SK-N-MC (cell line): ENCODE results near the gene KRTAP5-6.

Experiments
- DNase-seq: peaks from one replicate; pipeline ENCODE4 v3.0.0-alpha.2; 2011; ENCODE audit warnings: low read depth, low spot score
- H3K27ac ChIP-seq: fragments of 200-600 bp; sonication (generic); 2 replicates; pipeline ENCODE4 v1.5.1; 2016; ENCODE audit warnings: mixed run types
- H3K36me3 ChIP-seq: fragments of 200-600 bp; sonication (generic); 2 replicates; pipeline ENCODE4 v1.6.1; 2017; ENCODE audit warnings: antibody characterized with exemption, low read length, mixed read lengths; ENCODE audit not compliant: insufficient read depth
- H3K4me3 ChIP-seq: fragments of 200-600 bp; sonication (generic); 2 replicates; pipeline ENCODE4 v1.5.1; 2016
- H3K9ac ChIP-seq: fragments of 200-600 bp; sonication (generic); 2 replicates; pipeline ENCODE4 v1.8.0; 2017; ENCODE audit warnings: mixed run types, mixed read lengths; ENCODE audit not compliant: insufficient read length
- H3K9me3 ChIP-seq: fragments of 200-600 bp; sonication (generic); 2 replicates; pipeline ENCODE4 v1.6.1; 2017; ENCODE audit warnings: low read depth, mild to moderate bottlenecking, antibody characterized with exemption, low read length, moderate library complexity, mixed read lengths
- EZH2 ChIP-seq: fragments of 200-600 bp; sonication (generic); IDR thresholded peaks from one replicate; pipeline ENCODE4 v1.6.1; 2017; ENCODE audit warnings: antibody characterized with exemption
- FOXP2 ChIP-seq: optimal IDR thresholded peaks from 2 replicates; pipeline ENCODE3; 2011; ENCODE audit warnings: mild to moderate bottlenecking, moderate library complexity; ENCODE audit not compliant: insufficient read depth; ENCODE audit errors: extremely low read length, control extremely low read depth
- POLR2AphosphoS5 ChIP-seq: IDR thresholded peaks from 2 replicates; pipeline ENCODE4 v1.6.1; 2012; ENCODE audit warnings: mild to moderate bottlenecking, low read depth, low read length, borderline replicate concordance

KRTAP5-6 gene

DNA sequence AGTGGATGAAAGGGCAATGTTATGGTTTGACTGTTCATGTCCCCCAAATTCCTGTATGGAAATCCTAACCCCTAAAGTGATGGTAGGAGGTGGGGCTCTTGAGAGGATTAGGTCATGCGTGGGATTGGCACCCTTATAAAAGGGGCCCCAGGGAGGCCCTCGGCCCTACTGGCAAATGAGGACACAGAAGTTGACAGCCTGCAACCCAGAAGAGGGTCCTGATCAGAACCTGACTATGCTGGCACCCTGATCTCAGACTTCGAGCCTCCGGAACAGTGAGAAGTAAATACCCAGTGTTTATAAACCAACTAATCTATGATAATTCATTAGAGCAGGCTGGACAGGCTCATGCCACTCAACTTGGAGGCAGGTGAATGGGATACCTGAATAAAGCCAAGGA, 44.7 kb downstream of the KRTAP5-6 start:
- Histone ChIP-seq H3K9me3 (no peaks in the 10 kb centered on the region), H3K9ac (no peak overlapping the region), H3K36me3 (no peaks in the 10 kb centered on the region), H3K27ac (no peak overlapping the region), H3K4me3 (no peak overlapping the region)
- DNase-seq: no peak
- TF ChIP-seq EZH2: no peak
- TF ChIP-seq POLR2AphosphoS5: no peak

DNA sequence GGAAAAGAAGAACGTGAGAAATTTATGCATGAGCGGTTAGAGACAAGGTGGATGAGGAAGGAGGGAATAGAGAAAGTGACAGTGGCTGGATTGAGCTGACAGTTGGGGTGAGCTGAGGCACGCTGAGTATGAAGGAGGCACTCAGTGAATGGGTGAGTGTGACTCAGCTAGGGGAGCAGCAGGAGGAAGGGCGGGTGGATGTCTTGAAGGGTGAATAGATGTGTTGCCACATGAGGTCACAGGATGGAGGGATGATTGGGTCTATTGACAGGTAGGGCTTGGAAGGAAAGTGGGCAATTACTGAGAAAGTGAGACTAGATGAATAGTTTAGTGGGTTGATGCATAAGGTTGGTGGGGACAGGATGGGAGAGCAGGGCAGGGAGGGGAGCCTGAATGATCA, 45.4 kb downstream of the KRTAP5-6 start:
- no peak for TF ChIP-seq FOXP2
- TF ChIP-seq EZH2: no peak
- TF ChIP-seq POLR2AphosphoS5: no peak
- no peak for DNase-seq
- H3K9ac ChIP-seq: no peak overlapping the region
- no peak overlapping the region for H3K4me3 ChIP-seq
- no peaks in the 10 kb centered on the region for H3K9me3 ChIP-seq
- no peaks in the 10 kb centered on the region for H3K36me3 ChIP-seq
- no peak overlapping the region for H3K27ac ChIP-seq

DNA sequence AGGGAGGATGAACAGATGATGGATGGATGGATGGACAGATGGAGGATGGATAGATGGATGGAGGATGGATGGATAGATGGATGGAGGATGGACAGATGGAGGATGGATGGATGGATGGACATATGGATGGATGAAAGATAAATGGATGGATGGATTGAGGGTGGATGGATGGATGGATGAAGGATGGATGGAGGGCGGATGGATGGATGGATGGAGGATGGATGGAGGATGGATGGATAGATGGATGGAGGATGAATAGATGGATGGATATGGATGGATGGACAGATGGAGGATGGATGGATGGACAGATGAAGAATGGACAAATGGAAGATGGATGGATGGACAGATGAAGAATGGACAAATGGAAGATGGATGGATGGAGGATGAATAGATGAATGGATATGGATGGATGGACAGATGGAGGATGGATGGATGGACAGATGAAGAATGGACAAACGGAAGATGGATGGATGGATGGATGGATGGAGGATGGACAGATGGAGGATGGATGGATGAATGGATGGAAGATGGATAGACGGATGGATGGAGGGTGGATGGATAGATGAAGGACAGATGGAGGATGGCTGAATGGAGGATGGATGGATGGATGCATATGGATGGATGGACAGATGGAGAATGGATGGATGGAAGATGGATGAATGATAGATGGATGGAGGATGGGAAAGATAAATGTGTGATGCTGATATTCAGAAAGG, 46.0 kb downstream of the KRTAP5-6 start:
- H3K9ac ChIP-seq: no peak overlapping the region
- DNase-seq: no peak
- H3K9me3 ChIP-seq: no peaks in the 10 kb centered on the region
- TF ChIP-seq FOXP2 (no peak), EZH2 (no peak), POLR2AphosphoS5 (no peak)
- no peaks in the 10 kb centered on the region for H3K36me3 ChIP-seq
- H3K4me3 ChIP-seq: no peak overlapping the region
- H3K27ac ChIP-seq: no peak overlapping the region

DNA sequence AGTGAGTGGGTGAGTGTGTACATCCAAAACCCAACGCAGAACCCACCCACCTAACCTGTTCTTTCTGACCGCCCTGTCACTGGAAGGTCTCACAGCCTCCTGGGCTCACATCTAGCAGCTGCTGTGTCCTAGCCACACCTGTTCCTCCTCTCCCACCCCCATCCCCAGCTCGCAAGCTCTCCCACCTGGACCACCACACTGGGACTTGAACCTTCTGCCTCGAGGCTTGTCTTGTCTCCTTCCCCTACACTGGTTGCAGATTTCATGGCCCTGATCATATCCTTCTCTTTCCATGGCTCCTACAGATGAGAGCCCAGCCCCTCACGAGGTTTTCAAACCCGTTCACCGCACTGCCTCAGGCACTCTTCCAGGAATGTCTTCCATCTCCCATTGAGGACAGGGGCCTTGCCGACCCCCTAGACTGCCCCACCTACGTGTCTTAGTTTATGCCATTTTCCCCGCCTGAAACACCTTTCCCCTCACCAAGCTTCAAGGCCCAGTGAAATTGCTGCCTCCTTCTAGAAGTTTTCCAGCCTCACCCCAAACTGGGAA, 46.7 kb downstream of the KRTAP5-6 start:
- no peaks in the 10 kb centered on the region for H3K9me3 ChIP-seq
- H3K4me3 ChIP-seq: no peak overlapping the region
- H3K36me3 ChIP-seq: no peaks in the 10 kb centered on the region
- DNase-seq: no peak
- H3K27ac ChIP-seq: no peak overlapping the region
- TF ChIP-seq EZH2 (no peak), FOXP2 (no peak), POLR2AphosphoS5 (no peak)
- no peak overlapping the region for H3K9ac ChIP-seq

DNA sequence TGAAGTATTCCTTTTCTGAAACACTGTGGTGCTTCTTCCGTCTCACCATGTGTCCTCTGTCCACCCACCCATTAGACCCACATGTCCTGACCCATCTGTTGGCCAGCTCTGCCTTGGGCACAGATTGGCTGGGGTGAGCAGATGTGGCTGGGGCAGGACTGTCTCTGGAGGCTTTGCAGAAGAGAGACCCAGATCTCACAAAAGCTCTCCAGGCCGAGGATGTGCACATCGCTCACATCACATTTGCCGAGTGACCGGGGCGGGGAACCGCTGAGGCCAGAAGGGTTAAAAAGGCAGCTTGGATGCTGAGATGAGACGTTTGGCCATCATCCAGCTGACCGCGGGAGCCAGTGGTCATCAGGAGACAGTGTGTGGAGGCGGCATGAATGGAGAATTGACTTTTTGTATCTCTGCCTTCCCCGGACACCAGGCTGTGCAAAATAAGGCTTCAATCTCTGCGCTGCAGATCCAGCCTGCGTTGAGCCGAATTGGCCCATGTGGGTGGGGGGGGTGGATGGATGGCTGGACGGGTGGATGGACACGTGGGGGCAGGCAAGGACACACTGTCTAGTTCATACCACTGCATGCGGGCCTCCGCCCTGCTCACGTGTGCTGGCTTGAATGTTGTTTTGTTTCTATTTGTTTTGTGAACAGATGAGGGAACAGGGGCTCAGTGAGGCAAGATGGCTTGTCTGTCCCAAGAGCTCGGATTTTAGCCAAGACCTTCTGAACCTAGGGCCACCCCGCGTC, 47.3 kb downstream of the KRTAP5-6 start:
- no peak overlapping the region for H3K9ac ChIP-seq
- TF ChIP-seq EZH2 (no peak), FOXP2 (no peak), POLR2AphosphoS5 (no peak)
- no peak overlapping the region for H3K4me3 ChIP-seq
- no peak overlapping the region for H3K27ac ChIP-seq
- no peaks in the 10 kb centered on the region for H3K9me3 ChIP-seq
- no peaks in the 10 kb centered on the region for H3K36me3 ChIP-seq
- DNase-seq: no peak

DNA sequence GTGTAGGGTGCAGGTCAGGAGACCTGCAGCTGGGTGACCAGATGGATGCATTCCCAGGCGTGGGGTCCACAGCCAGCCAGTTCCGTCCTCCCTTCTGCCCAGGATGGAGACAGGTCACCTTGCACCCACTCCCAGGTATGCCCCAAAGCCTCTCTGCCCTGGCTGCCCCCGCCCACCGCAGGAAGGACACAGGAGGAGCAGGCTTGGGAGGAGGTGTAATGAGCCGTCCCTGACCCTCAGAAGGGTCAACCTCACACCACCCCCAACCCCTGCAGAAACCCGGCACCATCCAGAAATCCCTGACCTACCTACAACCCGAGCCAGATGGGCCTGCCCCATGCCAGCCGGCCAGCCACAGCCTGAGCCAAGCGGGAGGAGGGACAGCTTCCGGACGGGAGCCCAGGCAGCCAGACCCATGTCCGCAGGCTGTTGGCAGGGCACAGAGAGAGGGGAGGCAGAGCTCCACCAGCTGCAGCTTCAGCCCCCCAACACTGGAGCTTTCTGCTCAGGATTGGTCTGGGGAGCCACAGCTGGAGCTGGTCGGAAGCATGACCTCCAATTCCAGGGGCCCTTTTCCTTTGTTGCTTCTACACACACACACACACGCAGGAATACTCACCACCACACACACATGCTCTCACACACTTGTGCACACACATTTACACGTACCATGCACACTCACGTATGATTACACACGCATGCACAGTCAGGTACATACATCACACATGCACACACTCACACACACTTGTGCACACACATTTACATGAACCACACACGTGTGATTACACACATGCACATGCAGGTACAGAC, 48.1 kb downstream of the KRTAP5-6 start:
- no peak for TF ChIP-seq POLR2AphosphoS5
- TF ChIP-seq EZH2: no peak
- TF ChIP-seq FOXP2: no peak
- H3K4me3 ChIP-seq: no peak overlapping the region
- H3K9me3 ChIP-seq: no peaks in the 10 kb centered on the region
- no peak for DNase-seq
- H3K9ac ChIP-seq: no peak overlapping the region
- no peak overlapping the region for H3K27ac ChIP-seq
- H3K36me3 ChIP-seq: no peaks in the 10 kb centered on the region

DNA sequence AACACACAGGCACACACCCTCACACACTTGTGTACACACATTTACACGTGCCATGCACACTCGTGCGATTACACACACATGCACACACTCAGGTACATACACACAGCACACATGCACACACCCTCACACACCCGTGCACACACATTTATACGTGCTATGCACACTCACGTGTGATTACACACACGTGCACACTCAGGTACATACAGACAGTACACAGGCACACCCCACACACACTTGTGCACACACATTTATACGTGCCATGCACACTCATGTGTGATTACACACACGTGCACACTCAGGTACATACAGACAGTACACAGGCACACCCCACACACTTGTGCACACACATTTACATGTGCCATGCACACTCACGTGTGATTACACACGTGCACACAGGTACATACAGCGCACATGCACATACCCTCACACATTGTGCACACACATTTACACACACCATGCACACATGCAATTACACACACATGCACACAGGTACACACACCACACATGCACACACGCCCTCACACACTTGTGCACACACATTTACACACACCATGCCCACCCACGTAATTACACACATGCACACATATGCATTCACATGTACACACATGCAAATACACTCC, 48.8 kb downstream of the KRTAP5-6 start:
- no peak for TF ChIP-seq EZH2
- TF ChIP-seq FOXP2: no peak
- TF ChIP-seq POLR2AphosphoS5: no peak

DNA sequence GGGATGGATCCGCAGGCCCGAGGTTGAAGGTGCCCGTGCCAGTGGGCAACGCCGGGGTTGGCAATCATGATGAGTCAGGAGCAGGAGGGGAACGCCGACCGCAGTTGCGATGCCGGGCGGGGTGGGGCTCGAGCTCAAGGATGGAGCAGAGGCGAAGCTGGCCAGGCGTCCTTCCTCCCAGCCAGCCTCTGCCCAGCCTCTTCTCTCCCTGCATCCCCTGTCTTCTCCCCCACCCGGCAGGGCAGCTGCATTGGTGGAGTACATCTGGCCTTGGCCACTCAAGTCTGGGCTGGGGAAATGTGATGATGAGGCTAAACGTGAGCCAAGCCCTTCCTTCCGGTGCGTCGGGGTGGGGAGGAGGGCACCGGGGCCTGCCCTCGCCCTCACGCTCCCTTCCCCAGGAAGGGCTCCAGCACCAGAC, 49.5 kb downstream of the KRTAP5-6 start:
- no peak overlapping the region for H3K9ac ChIP-seq
- DNase-seq: no peak

More for the DNA sequence above, 48.8 kb downstream of the KRTAP5-6 start:
- no peaks in the 10 kb centered on the region for H3K9me3 ChIP-seq
- H3K4me3 ChIP-seq: no peak overlapping the region
- no peak overlapping the region for H3K9ac ChIP-seq
- no peaks in the 10 kb centered on the region for H3K36me3 ChIP-seq
- no peak for DNase-seq
- H3K27ac ChIP-seq: no peak overlapping the region

More for the DNA sequence above, 49.5 kb downstream of the KRTAP5-6 start:
- Histone ChIP-seq H3K9me3 (no peaks in the 10 kb centered on the region), H3K4me3 (no peak overlapping the region), H3K27ac (no peak overlapping the region), H3K36me3 (no peaks in the 10 kb centered on the region)
- no peak for TF ChIP-seq FOXP2
- no peak for TF ChIP-seq POLR2AphosphoS5
- no peak for TF ChIP-seq EZH2
